HepG2 (cell line): Measurements from ENCODE around the gene HBEGF. TPM values are rescaled to one million over a fixed set of nuclear protein-coding genes. Genes with fewer than 3 reads are reported as not detected.

ENCODE experiments used
- ATAC-seq: fragments of 200-7000 bp; cut with Tn5 transposase; 3 replicates; pipeline ENCODE4 v1.9.1; 2020; ENCODE audit warnings: mild to moderate bottlenecking, moderate library complexity
- BruUV-seq: library from RNA; stranded (reverse); fragments of 400-500 nt; replicated peaks from 2 replicates; lab custom pipeline; 2021; lab: Mats Ljungman, UMichigan
- CTCF ChIA-PET: fragments of 300-600 bp; formaldehyde crosslinking; extraction: SDS; loops from one replicate; lab custom pipeline; 2021; ENCODE audit warnings: low total read pairs, inconsistent platforms, low intra/inter-chr PET ratio; lab: Yijun Ruan, JAX
- POLR2A ChIA-PET: fragments of 350-600 bp; sonication (Branson Sonifier 250); formaldehyde crosslinking; loops from one replicate; lab custom pipeline; 2020; ENCODE audit warnings: antibody characterized with exemption, inconsistent platforms; lab: Yijun Ruan, JAX
- DNase-seq: peaks from one replicate; pipeline ENCODE4 v3.0.0-alpha.2; 2015; ENCODE audit warnings: low spot score
- FAIRE-seq: peaks from 3 replicates; lab custom pipeline; 2011; peaks lifted over from hg19 to GRCh38; lab: Jason Lieb, UNC
- H2AFZ ChIP-seq: one replicate; pipeline ENCODE4 v1.6.1; 2011; ENCODE audit warnings: low read length, inconsistent platforms
- H3K27ac ChIP-seq: fragments of 300-600 bp; 3 replicates; pipeline ENCODE4 v1.8.0; 2011; ENCODE audit warnings: mixed run types, mild to moderate bottlenecking, mixed read lengths, low read length, inconsistent platforms; ENCODE audit not compliant: insufficient read depth; ENCODE audit errors: extremely low read length
- H3K27me3 ChIP-seq, 2 experiments: fragments of 200-600 bp in 1 of 2; 2 replicates in 1 of 2; 3 replicates in 1 of 2; pipeline versions ENCODE4 v1.6.0 to v1.8.0; 2011; ENCODE audit warnings: low read length in 2 of 2, mild to moderate bottlenecking in 2 of 2, moderate library complexity in 2 of 2, inconsistent platforms in 1 of 2; ENCODE audit not compliant: insufficient read depth in 2 of 2, control insufficient read depth in 1 of 2
- H3K36me3 ChIP-seq, 2 experiments: fragments of 200-600 bp in 1 of 2; replicated peaks in 1 of 2; 2 replicates in 1 of 2; 3 replicates in 1 of 2; pipeline versions ENCODE4 v1.5.1 to v1.8.0; 2011; ENCODE audit warnings: low read length in 2 of 2, inconsistent platforms in 1 of 2; ENCODE audit not compliant: insufficient read depth in 2 of 2, control insufficient read depth in 1 of 2
- H3K4me1 ChIP-seq: 2 replicates; pipeline ENCODE4 v1.5.1; 2012; ENCODE audit warnings: low read length, inconsistent platforms; ENCODE audit not compliant: insufficient read depth
- H3K4me2 ChIP-seq: 2 replicates; pipeline ENCODE4 v1.6.0; 2011; ENCODE audit warnings: low read depth, low read length, inconsistent platforms
- H3K4me3 ChIP-seq, 3 experiments: fragments of 200-600 bp in 1 of 3; sonication (generic), shearing (Covaris generic) in 1 of 3; replicated peaks in 1 of 3; 2 replicates each; pipeline ENCODE4 v1.5.1; 2011 to 2016; ENCODE audit warnings: low read length in 3 of 3, inconsistent platforms in 2 of 3, low read depth in 2 of 3, mild to moderate bottlenecking in 2 of 3, control low read depth in 1 of 3, mixed read lengths in 1 of 3; ENCODE audit not compliant: insufficient read depth in 1 of 3
- H3K79me2 ChIP-seq: one replicate; pipeline ENCODE4 v1.6.1; 2011; ENCODE audit warnings: low read length, inconsistent platforms; ENCODE audit not compliant: insufficient read depth
- H3K9ac ChIP-seq: 2 replicates; pipeline ENCODE4 v1.6.0; 2011; ENCODE audit warnings: mild to moderate bottlenecking, low read depth, low read length, inconsistent platforms; ENCODE audit not compliant: insufficient read depth
- H3K9me3 ChIP-seq: 2 replicates; pipeline ENCODE4 v1.5.1; 2012; ENCODE audit warnings: mild to moderate bottlenecking, low read length
- H4K20me1 ChIP-seq: 2 replicates; pipeline ENCODE4 v1.6.0; 2011; ENCODE audit warnings: inconsistent platforms, mild to moderate bottlenecking, low read length, moderate library complexity; ENCODE audit not compliant: insufficient read depth
- ATF7-NPFF ChIP-seq: sonication (generic); formaldehyde crosslinking; IDR thresholded peaks from 2 replicates; pipeline ENCODE4 v1.8.1; 2023; ENCODE audit warnings: mild to moderate bottlenecking, low read depth, missing genetic modification reagents, moderate library complexity
- CCAR2 ChIP-seq: fragments of 200-400 bp; formaldehyde crosslinking; optimal IDR thresholded peaks from 2 replicates; pipeline ENCODE3; 2018; ENCODE audit warnings: low read depth, mild to moderate bottlenecking, low read length, moderate library complexity
- HOMEZ ChIP-seq: IDR thresholded peaks from 2 replicates; pipeline ENCODE4 v1.6.1; 2016; ENCODE audit warnings: low read depth
- MAFG ChIP-seq: sonication (generic); formaldehyde crosslinking; IDR thresholded peaks from 2 replicates; pipeline ENCODE4 v1.5.1; 2020; ENCODE audit warnings: mild to moderate bottlenecking, missing genetic modification reagents
- MYC ChIP-seq: sonication (generic); formaldehyde crosslinking; IDR thresholded peaks from 2 replicates; pipeline ENCODE4 v1.9.0; 2021; ENCODE audit warnings: missing genetic modification reagents, borderline replicate concordance
- PPARG ChIP-seq: conservative IDR thresholded peaks from 2 replicates; pipeline ENCODE4 v1.6.1; 2016; ENCODE audit warnings: missing biosample characterization, missing genetic modification reagents
- PTBP1 ChIP-seq: fragments of 200-400 bp; formaldehyde crosslinking; IDR thresholded peaks from 2 replicates; pipeline ENCODE4 v1.6.1; 2018; ENCODE audit warnings: low read length, low read depth; ENCODE audit not compliant: poor library complexity, severe bottlenecking
- RELA ChIP-seq: sonication (generic); formaldehyde crosslinking; IDR thresholded peaks from 2 replicates; pipeline ENCODE4 v1.4.0; 2020; ENCODE audit warnings: missing genetic modification reagents
- REPIN1 ChIP-seq: sonication (generic); formaldehyde crosslinking; IDR thresholded peaks from 2 replicates; pipeline ENCODE4 v1.8.0; 2022; ENCODE audit warnings: missing genetic modification reagents, low read depth, mild to moderate bottlenecking, borderline replicate concordance
- SATB2 ChIP-seq: sonication (generic); formaldehyde crosslinking; IDR thresholded peaks from 2 replicates; pipeline ENCODE4 v1.5.0; 2020; ENCODE audit warnings: missing genetic modification reagents
- SCMH1 ChIP-seq: sonication (generic); formaldehyde crosslinking; IDR thresholded peaks from 2 replicates; pipeline ENCODE4 v1.9.0; 2021; ENCODE audit warnings: missing genetic modification reagents, mild to moderate bottlenecking, borderline replicate concordance
- SP2 ChIP-seq: sonication (generic); formaldehyde crosslinking; IDR thresholded peaks from 2 replicates; pipeline ENCODE4 v1.5.1; 2020; ENCODE audit warnings: mild to moderate bottlenecking, missing genetic modification reagents
- TAF1 ChIP-seq: sonication (generic); formaldehyde crosslinking; IDR thresholded peaks from 2 replicates; pipeline ENCODE4 v1.4.0; 2020; ENCODE audit warnings: missing genetic modification reagents
- ZFP41 ChIP-seq: sonication (generic); formaldehyde crosslinking; IDR thresholded peaks from 2 replicates; pipeline ENCODE4 v1.4.0; 2020; ENCODE audit warnings: mild to moderate bottlenecking, missing genetic modification reagents, borderline replicate concordance
- ZGPAT ChIP-seq: IDR thresholded peaks from 2 replicates; pipeline ENCODE4 v1.6.1; 2016; ENCODE audit warnings: mild to moderate bottlenecking
- ZNF121 ChIP-seq: sonication (generic); formaldehyde crosslinking; IDR thresholded peaks from 2 replicates; pipeline ENCODE4 v1.5.0; 2020; ENCODE audit warnings: mild to moderate bottlenecking, missing genetic modification reagents
- ZNF530 ChIP-seq: sonication (generic); formaldehyde crosslinking; IDR thresholded peaks from 2 replicates; pipeline ENCODE4 v1.5.0; 2020; ENCODE audit warnings: low read depth, mild to moderate bottlenecking, missing genetic modification reagents
- ZNF703 ChIP-seq: sonication (generic); formaldehyde crosslinking; IDR thresholded peaks from 2 replicates; pipeline ENCODE4 v1.5.1; 2020; ENCODE audit warnings: missing genetic modification reagents, mild to moderate bottlenecking, moderate library complexity, borderline replicate concordance
- WGBS: methylation state at CpG from one replicate; pipeline ENCODE4 v1.1.6; 2017; ENCODE audit warnings: low lambda C conversion rate; 5-methylcytosine and 5-hydroxymethylcytosine counted together
- in situ Hi-C: cut with HindIII; loops from 2 replicates; pipeline ENCODE4 v1.10.0; 2017; ENCODE audit warnings: low pct_unique_long_range_greater_than_20kb; ENCODE audit not compliant: extremely low pct_ligation_motif_present
- intact Hi-C: fragments of 100-400 bp; cut with micrococcal nuclease; formaldehyde crosslinking; loops from one replicate; pipeline ENCODE4 v1.10.0; 2022; ENCODE audit not compliant: unreplicated experiment
- polyA plus RNA-seq, 8 experiments: library from polyadenylated mRNA; depleted of rRNA in 3 of 8; stranded (reverse) in 7 of 8; unstranded in 1 of 8; fragments of >200 nt; fragmentation: Illumina TruSeq in 4 of 8; extraction: Trizol in 4 of 8; gene quantifications; 2 replicates each; pipeline versions ENCODE4 v1.2.1 to v1.2.3, GENCODE V29; 2011 to 2016; ENCODE audit warnings: low read depth in 4 of 8, missing spikeins in 1 of 8, mixed read lengths in 1 of 8; ENCODE audit not compliant: insufficient read depth in 1 of 8
- total RNA-seq, 5 experiments: library from RNA; depleted of rRNA; stranded (reverse); fragments of >200 nt; fragmentation: Illumina TruSeq; extraction: Trizol; gene quantifications; 2 replicates each; pipeline ENCODE4 v1.2.3, GENCODE V29; 2016; ENCODE audit warnings: low read depth in 1 of 5
- TF ChIP-seq, protein P1 (sequence below): sonication (generic); formaldehyde crosslinking; IDR thresholded peaks from 2 replicates; pipeline ENCODE4 v1.4.0; 2020; ENCODE audit warnings: missing genetic modification reagents, borderline replicate concordance

HBEGF gene
- total and polyA plus RNA-seq, 2 of the 13 experiments (the other 11 are each of a cell fraction or from before 2014, with no cell fraction given), result 1.7 to 5.0 TPM

GRCh38 chr5:140298183-140298601 is 48.2 kb downstream of the HBEGF start:
- TF ChIP-seq REPIN1 (CRISPR knock-in tag) (no peak), MYC (CRISPR knock-in tag) (no peak), ZFP41 (no peak), SATB2 (CRISPR knock-in tag) (no peak), ZNF121 (CRISPR knock-in tag) (no peak), CCAR2 (no peak), SP2 (no peak), ZGPAT (CRISPR knock-in tag) (no peak), PPARG (CRISPR knock-in tag) (no peak), ZNF530 (CRISPR knock-in tag) (no peak), ATF7-NPFF (no peak), RELA (CRISPR knock-in tag) (no peak), ZNF703 (CRISPR knock-in tag) (no peak), TAF1 (no peak), SCMH1 (CRISPR knock-in tag) (no peak), MAFG (no peak), PTBP1 (no peak), HOMEZ (no peak)
- TF ChIP-seq, protein P1, sequence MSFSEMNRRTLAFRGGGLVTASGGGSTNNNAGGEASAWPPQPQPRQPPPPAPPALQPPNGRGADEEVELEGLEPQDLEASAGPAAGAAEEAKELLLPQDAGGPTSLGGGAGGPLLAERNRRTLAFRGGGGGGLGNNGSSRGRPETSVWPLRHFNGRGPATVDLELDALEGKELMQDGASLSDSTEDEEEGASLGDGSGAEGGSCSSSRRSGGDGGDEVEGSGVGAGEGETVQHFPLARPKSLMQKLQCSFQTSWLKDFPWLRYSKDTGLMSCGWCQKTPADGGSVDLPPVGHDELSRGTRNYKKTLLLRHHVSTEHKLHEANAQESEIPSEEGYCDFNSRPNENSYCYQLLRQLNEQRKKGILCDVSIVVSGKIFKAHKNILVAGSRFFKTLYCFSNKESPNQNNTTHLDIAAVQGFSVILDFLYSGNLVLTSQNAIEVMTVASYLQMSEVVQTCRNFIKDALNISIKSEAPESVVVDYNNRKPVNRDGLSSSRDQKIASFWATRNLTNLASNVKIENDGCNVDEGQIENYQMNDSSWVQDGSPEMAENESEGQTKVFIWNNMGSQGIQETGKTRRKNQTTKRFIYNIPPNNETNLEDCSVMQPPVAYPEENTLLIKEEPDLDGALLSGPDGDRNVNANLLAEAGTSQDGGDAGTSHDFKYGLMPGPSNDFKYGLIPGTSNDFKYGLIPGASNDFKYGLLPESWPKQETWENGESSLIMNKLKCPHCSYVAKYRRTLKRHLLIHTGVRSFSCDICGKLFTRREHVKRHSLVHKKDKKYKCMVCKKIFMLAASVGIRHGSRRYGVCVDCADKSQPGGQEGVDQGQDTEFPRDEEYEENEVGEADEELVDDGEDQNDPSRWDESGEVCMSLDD (CRISPR knock-in tag), result no peak
- BruUV-seq, result no TSS peak
- Histone ChIP-seq H3K9ac (no peak overlapping the region), H3K27me3 (no peaks in the 10 kb centered on the region; a peak in 2 of 5 replicates), H2AFZ (no peak overlapping the region), H3K4me2 (peak overlapping the region; percentile 41; the same call in 1 of the 2 replicates), H3K27ac (peak overlapping the region; percentile 11), H3K36me3 (peaks cover 3 to 9% of the 10 kb centered on the region in 2 experiments; a peak in 2 of 5 replicates), H3K4me3 (no peak overlapping the region), H3K79me2 (peaks cover 92% of the 10 kb centered on the region), H4K20me1 (peaks cover 2% of the 10 kb centered on the region; the same call in 1 of the 2 replicates), H3K4me1 (peaks cover 77% of the 10 kb centered on the region), H3K9me3 (no peaks in the 10 kb centered on the region)
- ChIA-PET POLR2A (no interaction called here), CTCF (no interaction called here)
- 48% methylated on average over 1 of the region's 1 CpG for WGBS
- intact Hi-C loops, result no loop called here
- DNase-seq (peak; percentile 16), FAIRE-seq (no peak), ATAC-seq (no peak)
- in situ Hi-C loops, result no loop called here
